Activated CD4-positive, alpha-beta T cell treated with anti-CD3 and anti-CD28 coated beads for 24 hours (primary cell): ENCODE data around the gene GARIN3.
"Not testable (repeated sequence)": the region's sequence is repeated elsewhere in the genome, so short reads cannot be mapped to it uniquely, and the experiment has no call there.

Experiments
- DNase-seq, 2 donors: peaks; one replicate each; pipeline ENCODE4 v3.0.0-alpha.2; 2020; ENCODE audit warnings: low read depth in 2 of 2

Gene GARIN3

GRCh38 chr5:157185122-157185521 is 19.1 kb upstream of the GARIN3 start:
- not testable (repeated sequence) for DNase-seq

DNA sequence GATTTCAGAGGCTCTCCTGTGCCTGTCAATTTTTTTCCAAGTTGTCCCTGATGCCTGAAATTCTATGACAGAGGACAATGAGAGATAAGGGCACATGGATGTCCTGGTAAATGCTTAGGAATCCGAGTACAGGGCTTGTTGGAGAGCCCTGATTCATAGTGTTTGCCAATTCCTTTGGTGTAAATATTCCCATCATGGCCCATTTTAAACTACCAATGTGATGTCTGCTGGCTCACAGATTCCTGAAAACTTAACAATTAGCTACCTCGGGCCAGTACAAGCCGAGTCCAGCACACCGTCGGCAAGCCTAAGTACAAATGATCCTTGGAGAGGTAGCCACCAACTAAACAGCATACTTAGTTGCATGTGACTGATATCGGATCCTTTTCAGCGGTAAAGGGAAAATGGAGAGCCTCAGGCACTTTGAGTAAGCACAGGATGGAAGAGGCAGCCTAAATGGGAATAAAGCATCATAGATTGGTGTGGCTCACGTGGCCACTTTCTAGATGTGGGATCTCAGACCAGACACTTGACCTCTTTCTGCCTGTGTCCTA is 18.1 kb upstream of the GARIN3 start:
- no peak for DNase-seq

DNA sequence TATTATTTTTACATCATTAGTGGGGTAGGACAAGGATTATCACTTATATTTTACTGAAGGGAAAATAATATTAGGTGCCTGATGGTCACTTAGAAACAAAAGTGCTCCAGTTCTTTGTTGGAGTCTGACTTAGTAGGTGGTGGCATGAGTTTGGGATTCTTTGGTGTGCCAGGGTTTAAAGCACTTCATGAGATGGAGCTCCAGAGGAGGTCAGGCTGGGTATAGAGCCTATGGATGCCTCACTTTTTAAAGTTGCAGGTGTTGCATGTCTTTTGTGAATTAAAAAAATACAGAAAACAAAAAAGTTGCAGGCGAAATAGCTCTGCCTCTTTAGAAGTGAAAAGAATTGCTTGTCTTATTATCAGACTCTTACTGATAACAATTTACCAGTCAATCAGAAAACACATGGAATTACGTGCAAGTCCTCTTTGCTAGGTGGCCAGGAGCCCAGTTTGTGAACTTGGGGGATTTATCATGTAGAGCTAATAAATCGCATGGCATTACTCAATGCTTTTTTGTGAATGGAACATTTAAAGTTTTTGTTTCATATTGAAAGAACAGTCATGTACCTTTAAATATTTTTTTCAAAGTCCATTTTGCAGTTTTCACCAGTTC is 16.2 kb upstream of the GARIN3 start:
- DNase-seq, result no peak

GRCh38 chr5:157180374-157181264 is 14.6 kb upstream of the GARIN3 start, which contains the start of gene ITK:
TSS of gene ITK (plus strand) at chr5:157180840. CDS start at chr5:157180978, 138 bp downstream.
- DNase-seq, result no peak

DNA sequence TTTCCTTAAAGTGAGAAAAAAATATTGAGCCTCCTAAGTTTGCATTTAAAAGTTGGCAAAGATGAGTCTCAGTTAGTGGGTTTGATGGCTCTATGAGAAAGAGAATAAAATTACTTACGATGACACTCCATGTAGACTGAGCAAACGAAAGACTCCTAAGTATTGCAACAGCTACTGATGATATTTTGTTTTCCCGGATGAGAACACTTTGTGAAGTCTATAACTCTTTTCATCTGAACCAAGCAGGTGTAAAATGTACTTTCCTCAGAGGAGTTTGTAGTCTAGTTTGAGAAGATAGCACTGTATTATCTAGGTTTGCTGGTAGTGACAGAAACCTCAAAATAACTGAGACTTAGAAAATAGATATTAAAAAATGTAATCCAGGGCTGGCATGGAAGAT is 12.9 kb upstream of the GARIN3 start:
- DNase-seq, result no peak

- DNase-seq, result no peak
These were observed 11.9 kb upstream of the GARIN3 start for GRCh38 chr5:157177953-157178352.

- no peak for DNase-seq
These were observed 9.1 kb upstream of the GARIN3 start for GRCh38 chr5:157175071-157175612.

- peak; percentile 73 to 76 for DNase-seq
These were observed 6.3 kb upstream of the GARIN3 start for GRCh38 chr5:157172403-157172802.

- DNase-seq, result no peak
These were observed 2.2 kb upstream of the GARIN3 start for GRCh38 chr5:157168286-157168685.

DNA sequence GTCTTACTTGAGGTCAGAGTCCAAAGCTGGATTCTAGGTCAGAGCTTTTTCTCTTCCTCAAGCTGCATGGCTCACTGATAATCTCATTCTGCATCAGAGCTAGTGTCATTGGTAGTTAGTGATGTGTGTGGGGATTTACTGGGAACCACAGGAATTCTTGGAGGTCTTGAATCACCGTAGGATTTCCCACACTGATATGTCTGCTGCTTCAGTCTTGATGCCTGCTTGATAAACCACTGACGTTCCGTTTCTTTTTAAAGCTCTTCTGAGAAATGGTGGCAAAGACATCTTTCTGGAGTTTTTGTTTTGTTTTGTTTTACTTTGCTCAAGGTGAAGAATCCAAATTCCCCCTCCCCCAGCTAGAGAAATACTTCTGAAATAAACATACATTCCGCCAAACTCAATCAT is 1.2 kb upstream of the GARIN3 start:
- DNase-seq, result no peak

DNA sequence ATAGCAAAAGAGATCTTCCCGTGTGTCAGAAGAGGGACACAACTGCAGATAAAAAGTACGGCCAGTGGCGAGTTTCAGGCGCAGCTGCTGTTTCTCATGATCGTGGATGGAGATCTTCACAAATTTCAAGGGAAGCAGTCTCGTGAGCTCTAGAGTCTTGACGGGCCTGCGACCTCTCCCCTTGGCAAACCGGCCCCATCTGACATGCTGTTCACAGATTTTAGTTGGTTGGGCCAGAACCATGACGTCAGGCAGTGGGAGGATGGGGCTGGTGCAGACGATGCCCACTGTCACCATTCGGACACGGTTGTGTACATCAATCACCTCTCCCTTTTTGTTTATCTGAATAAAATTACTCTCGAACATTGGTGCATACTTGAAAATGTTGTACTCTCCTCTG is 396 bp downstream of the GARIN3 start:
- DNase-seq, result no peak

- DNase-seq, result no peak
These were observed 803 bp downstream of the GARIN3 start for GRCh38 chr5:157165261-157165660.

GRCh38 chr5:157164521-157164920 is 1.5 kb downstream of the GARIN3 start:
- no peak for DNase-seq

GRCh38 chr5:157162919-157163510 is 3.0 kb downstream of the GARIN3 start:
- DNase-seq, result no peak

DNA sequence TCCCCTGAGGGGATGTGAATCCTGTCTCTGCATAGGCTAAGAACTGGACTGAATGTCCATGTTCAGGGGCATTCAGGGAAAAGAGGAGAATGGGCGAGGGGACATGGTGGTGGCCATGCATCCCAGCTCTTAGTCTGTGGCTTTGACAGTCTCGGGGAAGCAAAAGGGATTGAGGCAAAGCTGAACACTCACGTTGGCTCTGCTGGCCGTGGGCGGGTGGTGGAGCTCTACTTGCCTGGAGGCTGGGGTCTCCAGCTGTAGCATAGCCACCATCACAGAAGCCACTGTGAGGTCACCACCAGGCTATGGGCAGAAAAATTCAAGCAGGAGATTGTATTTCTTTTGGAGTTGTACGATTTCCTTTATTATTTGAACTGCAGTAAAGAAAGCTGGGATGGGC is 4.1 kb downstream of the GARIN3 start:
- no peak for DNase-seq

DNA sequence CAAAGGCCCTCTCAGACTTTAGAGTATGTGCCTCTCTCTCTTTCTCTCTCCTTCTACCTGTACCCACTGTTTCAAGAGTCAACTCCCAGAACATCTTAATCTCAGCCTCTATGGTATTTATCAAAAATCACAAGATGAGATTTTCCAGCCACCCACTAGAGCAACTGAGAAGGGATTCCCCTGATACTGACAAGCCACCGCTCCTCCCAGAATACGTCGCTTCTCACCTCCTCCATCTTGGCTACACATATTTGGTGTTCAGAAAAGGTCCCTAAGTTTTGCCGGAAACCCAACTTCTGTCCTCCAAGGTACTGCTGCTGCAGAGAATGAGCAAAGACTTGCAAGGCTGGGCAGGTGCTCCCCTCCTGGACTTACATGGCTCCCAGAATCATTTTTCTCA is 6.1 kb downstream of the GARIN3 start:
- no peak for DNase-seq

- DNase-seq, result no peak
These were observed 6.8 kb downstream of the GARIN3 start for GRCh38 chr5:157159209-157159751.

DNA sequence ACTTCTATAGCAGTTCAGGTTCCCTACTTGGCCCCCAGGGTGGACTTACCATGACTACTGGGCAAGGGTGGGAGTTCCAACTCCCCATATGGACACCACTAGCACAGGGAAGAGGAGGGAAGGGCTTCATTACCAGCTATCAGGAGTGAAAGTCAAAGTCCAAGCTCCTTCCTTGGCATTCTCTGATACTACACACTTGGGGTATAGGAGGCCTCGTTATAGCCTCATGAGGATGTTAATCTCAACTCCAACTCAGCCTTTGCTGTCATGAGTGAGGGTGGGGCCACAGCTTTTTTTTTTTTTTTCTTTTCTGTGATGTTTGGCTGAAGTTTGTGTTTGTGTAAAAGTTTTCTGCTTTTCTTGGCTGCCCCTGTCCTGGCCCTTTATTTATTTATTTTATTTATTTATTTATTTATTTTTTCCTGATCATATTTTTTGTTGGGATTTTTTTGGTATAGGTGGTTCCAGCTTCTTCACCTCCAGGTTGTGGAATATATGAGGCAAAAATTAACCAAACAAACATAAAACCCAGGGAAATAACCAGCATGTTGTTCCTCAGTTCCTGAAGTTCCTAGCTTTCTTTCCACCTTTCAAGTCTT is 8.7 kb downstream of the GARIN3 start:
- no peak for DNase-seq

- no peak for DNase-seq
These were observed 10.8 kb downstream of the GARIN3 start for GRCh38 chr5:157155297-157155696.

DNA sequence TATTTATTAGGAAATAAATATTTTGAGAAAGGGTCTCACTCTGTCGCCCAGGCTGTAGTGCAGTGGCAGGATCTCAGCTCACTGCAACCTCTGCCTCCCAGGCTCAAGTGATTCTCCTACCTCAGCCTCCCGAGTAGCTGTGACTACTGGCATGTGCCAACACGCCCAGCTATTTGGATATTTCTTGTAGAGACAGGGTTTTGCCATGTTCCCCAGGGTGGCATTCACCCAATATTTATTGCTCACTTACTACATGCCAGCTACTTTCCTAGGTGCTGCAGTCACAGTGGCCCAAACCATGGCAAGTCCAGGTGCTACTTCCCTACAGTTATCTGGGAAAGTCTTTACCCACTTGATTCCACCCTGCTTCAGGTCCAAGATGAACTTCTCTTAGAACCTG is 15.1 kb downstream of the GARIN3 start:
- no peak for DNase-seq
